Measurements from ENCODE around the gene LPP. TPM values are rescaled to one million over a fixed set of nuclear protein-coding genes. Genes with fewer than 3 reads are reported as not detected.

Gene LPP
- total and polyA plus RNA-seq, 9 of the 15 experiments (the other 6 are each of a cell fraction or from before 2014, with no cell fraction given): 0.07 to 0.18 TPM; not detected in 7

DNA sequence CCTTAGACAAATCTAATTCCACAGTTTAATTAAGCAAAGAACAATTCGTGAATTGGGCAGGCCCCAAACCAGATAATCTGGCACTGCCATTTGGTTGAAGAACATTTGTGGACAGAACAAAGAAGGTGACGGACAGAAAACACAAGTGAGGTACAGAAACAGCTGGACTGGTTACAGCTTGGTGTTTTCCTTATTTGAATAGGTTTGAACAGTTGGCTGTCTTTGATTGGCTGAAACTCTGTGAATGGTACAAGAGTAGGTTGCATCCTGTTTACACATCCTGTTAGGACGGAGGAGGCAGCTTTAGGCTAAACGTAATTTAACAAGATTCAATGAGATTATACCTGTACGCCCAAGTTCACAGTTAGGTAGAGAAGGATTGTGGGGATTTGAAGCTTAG, 114.4 kb downstream of the LPP start (continued):
- TF ChIP-seq, protein P1, sequence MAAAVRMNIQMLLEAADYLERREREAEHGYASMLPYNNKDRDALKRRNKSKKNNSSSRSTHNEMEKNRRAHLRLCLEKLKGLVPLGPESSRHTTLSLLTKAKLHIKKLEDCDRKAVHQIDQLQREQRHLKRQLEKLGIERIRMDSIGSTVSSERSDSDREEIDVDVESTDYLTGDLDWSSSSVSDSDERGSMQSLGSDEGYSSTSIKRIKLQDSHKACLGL (CRISPR knock-in tag; IDR thresholded peaks at IDR 0.05; ENCODE audit: borderline replicate concordance, poor library complexity, severe bottlenecking): no peak
- TF ChIP-seq HDAC8 (tag; IDR thresholded peaks at IDR 0.05): no peak
- TF ChIP-seq, protein P2, sequence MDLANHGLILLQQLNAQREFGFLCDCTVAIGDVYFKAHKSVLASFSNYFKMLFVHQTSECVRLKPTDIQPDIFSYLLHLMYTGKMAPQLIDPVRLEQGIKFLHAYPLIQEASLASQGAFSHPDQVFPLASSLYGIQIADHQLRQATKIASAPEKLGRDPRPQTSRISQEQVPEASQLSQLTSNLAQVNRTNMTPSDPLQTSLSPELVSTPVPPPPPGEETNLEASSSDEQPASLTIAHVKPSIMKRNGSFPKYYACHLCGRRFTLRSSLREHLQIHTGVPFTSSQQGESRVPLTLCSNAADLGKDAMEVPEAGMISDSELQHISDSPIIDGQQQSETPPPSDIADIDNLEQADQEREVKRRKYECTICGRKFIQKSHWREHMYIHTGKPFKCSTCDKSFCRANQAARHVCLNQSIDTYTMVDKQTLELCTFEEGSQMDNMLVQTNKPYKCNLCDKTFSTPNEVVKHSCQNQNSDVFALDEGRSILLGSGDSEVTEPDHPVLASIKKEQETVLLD (IDR thresholded peaks at IDR 0.05): no peak
- TF ChIP-seq BRCA1 (IDR thresholded peaks at IDR 0.05): no peak
- no peak for TF ChIP-seq BRCA1 (CRISPR knock-in tag; IDR thresholded peaks at IDR 0.05)

DNA sequence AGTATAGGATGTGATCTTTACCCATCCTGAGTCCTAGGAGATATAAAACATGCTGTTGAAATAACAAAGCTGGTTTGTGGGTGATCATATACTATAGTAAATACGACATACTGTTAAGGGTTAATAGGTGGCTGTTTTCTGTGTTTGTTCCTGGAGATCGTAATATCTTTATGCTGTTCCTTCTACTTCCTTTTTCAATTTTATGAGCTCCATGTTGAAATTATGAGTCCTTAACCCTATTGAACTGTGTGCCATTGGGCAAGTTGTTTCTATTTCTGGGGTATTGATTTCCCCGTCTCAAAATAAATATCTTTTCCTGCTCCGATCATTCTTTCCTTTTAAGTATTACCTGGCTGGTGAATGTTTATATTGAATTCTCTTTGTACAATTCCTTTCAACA, 115.1 kb downstream of the LPP start:
- no peak for TF ChIP-seq RBM25 (IDR thresholded peaks at IDR 0.05; ENCODE audit: low read depth, low read length, severe bottlenecking)
- TF ChIP-seq, protein P3, sequence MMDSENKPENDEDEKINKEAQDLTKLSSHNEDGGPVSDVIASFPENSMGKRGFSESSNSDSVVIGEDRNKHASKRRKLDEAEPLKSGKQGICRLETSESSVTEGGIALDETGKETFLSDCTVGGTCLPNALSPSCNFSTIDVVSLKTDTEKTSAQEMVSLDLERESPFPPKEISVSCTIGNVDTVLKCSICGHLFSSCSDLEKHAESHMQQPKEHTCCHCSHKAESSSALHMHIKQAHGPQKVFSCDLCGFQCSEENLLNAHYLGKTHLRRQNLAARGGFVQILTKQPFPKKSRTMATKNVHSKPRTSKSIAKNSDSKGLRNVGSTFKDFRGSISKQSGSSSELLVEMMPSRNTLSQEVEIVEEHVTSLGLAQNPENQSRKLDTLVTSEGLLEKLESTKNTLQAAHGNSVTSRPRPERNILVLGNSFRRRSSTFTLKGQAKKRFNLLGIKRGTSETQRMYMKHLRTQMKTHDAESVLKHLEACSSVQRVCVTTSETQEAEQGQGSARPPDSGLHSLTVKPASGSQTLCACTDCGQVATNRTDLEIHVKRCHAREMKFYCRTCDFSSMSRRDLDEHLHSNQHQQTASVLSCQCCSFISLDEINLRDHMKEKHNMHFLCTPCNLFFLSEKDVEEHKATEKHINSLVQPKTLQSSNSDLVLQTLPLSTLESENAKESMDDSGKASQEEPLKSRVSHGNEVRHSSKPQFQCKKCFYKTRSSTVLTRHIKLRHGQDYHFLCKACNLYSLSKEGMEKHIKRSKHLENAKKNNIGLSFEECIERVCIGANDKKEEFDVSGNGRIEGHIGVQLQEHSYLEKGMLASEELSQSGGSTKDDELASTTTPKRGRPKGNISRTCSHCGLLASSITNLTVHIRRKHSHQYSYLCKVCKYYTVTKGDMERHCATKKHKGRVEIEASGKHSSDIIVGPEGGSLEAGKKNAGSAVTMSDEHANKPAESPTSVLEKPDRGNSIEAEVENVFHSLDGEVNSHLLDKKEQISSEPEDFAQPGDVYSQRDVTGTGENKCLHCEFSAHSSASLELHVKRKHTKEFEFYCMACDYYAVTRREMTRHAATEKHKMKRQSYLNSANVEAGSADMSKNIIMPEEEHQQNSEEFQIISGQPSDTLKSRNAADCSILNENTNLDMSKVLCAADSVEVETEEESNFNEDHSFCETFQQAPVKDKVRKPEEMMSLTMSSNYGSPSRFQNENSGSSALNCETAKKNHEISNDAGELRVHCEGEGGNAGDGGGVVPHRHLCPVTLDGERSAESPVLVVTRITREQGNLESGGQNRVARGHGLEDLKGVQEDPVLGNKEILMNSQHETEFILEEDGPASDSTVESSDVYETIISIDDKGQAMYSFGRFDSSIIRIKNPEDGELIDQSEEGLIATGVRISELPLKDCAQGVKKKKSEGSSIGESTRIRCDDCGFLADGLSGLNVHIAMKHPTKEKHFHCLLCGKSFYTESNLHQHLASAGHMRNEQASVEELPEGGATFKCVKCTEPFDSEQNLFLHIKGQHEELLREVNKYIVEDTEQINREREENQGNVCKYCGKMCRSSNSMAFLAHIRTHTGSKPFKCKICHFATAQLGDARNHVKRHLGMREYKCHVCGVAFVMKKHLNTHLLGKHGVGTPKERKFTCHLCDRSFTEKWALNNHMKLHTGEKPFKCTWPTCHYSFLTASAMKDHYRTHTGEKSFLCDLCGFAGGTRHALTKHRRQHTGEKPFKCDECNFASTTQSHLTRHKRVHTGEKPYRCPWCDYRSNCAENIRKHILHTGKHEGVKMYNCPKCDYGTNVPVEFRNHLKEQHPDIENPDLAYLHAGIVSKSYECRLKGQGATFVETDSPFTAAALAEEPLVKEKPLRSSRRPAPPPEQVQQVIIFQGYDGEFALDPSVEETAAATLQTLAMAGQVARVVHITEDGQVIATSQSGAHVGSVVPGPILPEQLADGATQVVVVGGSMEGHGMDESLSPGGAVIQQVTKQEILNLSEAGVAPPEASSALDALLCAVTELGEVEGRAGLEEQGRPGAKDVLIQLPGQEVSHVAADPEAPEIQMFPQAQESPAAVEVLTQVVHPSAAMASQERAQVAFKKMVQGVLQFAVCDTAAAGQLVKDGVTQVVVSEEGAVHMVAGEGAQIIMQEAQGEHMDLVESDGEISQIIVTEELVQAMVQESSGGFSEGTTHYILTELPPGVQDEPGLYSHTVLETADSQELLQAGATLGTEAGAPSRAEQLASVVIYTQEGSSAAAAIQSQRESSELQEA (IDR thresholded peaks at IDR 0.05; ENCODE audit: low read depth): no peak
- no peak for TF ChIP-seq KLF6 (CRISPR knock-in tag; IDR thresholded peaks at IDR 0.05; ENCODE audit: borderline replicate concordance)
- no peaks in the 10 kb centered on the region for H4K20me1 ChIP-seq (replicated peaks; ENCODE audit: control insufficient read depth, insufficient read depth, low read length)
- in situ Hi-C loops (cut with MboI): no loop called here
- H3K4me2 ChIP-seq (ENCODE audit: insufficient read depth, low read length): no peak overlapping the region
- DNase-seq (ENCODE audit: extremely low read depth in 1 of 4, low spot score in 3 of 4): no peak
- H3K9me3 ChIP-seq (replicated peaks; ENCODE audit: control insufficient read depth, insufficient read depth, low read depth, low read length): no peaks in the 10 kb centered on the region
- no peak for FAIRE-seq
- CTCF ChIA-PET (ENCODE audit: low intra/inter-chr PET ratio): no interaction called here
- POLR2A ChIA-PET: no interaction called here
- intact Hi-C loops (cut with micrococcal nuclease): no loop called here
- no peak overlapping the region for H2AFZ ChIP-seq (ENCODE audit: low read depth, low read length)
- 3% methylated on average over 4 of the region's 4 CpGs for WGBS (ENCODE audit: insufficient coverage, low coverage, missing lambda C conversion rate)
- ATAC-seq: no peak
- no peaks in the 10 kb centered on the region for H3K9me1 ChIP-seq (ENCODE audit: control insufficient read depth, insufficient read depth, low read length)
- H3K9ac ChIP-seq (ENCODE audit: insufficient read depth in 1 of 2, low read depth in 2 of 2, low read length in 2 of 2): no peak overlapping the region
- no TSS peak for BruUV-seq (replicated peaks)
- H3K36me3 ChIP-seq (ENCODE audit: control insufficient read depth, insufficient read depth, low read length): no peaks in the 10 kb centered on the region
- no peak overlapping the region for H3K27ac ChIP-seq (ENCODE audit: extremely low read depth, low read depth, low read length)
- no peaks in the 10 kb centered on the region for H3K4me1 ChIP-seq (replicated peaks in 1 of 2; ENCODE audit: control insufficient read depth in 2 of 2, insufficient read depth in 2 of 2, low read length in 2 of 2)
- H3K27me3 ChIP-seq (ENCODE audit: control insufficient read depth in 2 of 2, insufficient read depth in 2 of 2, low read length in 2 of 2): no peaks in the 10 kb centered on the region
- no peak overlapping the region for H3K4me3 ChIP-seq
- H3K79me2 ChIP-seq (ENCODE audit: control insufficient read depth, insufficient read depth, low read length): no peaks in the 10 kb centered on the region

Measured in K562 (cell line).